Right lobe of liver (tissue), 6 donors: Measurements from ENCODE around the gene PDLIM5. TPM values are rescaled to one million over a fixed set of nuclear protein-coding genes. Genes with fewer than 3 reads are reported as not detected.

Experiments used
- ATAC-seq, 4 donors: fragments of 200-7000 bp; cut with Tn5 transposase; one replicate each; pipeline ENCODE4 v1.9.1; 2020; ENCODE audit warnings: mild to moderate bottlenecking in 4 of 4, moderate library complexity in 4 of 4
- DNase-seq, 3 donors: peaks; one replicate each; pipeline ENCODE4 v3.0.0-alpha.2; 2020
- H3K27ac ChIP-seq, 3 donors: fragments of 200-600 bp; one replicate each; pipeline ENCODE4 v1.8.0; 2022
- H3K27me3 ChIP-seq, 2 donors: fragments of 200-600 bp; one replicate each; pipeline ENCODE4 v1.8.0; 2022
- H3K36me3 ChIP-seq, 4 donors: fragments of 200-600 bp; sonication (generic) in 1 of 4; one replicate each; pipeline versions ENCODE4 v1.5.1 to v1.8.0; 2017 to 2022; ENCODE audit warnings: control low read depth in 1 of 4
- H3K4me1 ChIP-seq, 4 donors: fragments of 200-600 bp; sonication (generic) in 1 of 4; one replicate each; pipeline versions ENCODE4 v1.5.1 to v1.8.0; 2017 to 2022; ENCODE audit warnings: control low read depth in 1 of 4
- H3K4me3 ChIP-seq, 3 donors: fragments of 200-600 bp; one replicate each; pipeline ENCODE4 v1.8.0; 2022
- H3K9me3 ChIP-seq, 4 donors: fragments of 200-600 bp; sonication (generic) in 1 of 4; one replicate each; pipeline versions ENCODE4 v1.5.1 to v1.8.0; 2017 to 2022; ENCODE audit warnings: control low read depth in 1 of 4
- CTCF ChIP-seq, 4 donors: fragments of 200-600 bp in 3 of 4; fragments of 450-650 bp in 1 of 4; IDR thresholded peaks; one replicate each; pipeline versions ENCODE4 v1.5.1 to v1.8.0; 2016 to 2022; ENCODE audit warnings: antibody characterized with exemption in 4 of 4, mild to moderate bottlenecking in 2 of 4
- POLR2A ChIP-seq: fragments of 450-650 bp; IDR thresholded peaks from one replicate; pipeline ENCODE4 v1.6.1; 2017; ENCODE audit warnings: antibody characterized with exemption, mild to moderate bottlenecking
- WGBS: methylation state at CpG from one replicate; pipeline ENCODE4 v1.1.6; 2018; ENCODE audit warnings: low coverage, low lambda C conversion rate; ENCODE audit not compliant: insufficient coverage; ENCODE audit errors: missing lambda C conversion rate; 5-methylcytosine and 5-hydroxymethylcytosine counted together
- intact Hi-C, 2 donors: fragments of 100-400 bp; cut with DNase I; formaldehyde crosslinking; loops; one replicate each; pipeline versions ENCODE4 v1.11.2 to v1.14.1; 2022
- total RNA-seq, 6 experiments: library from RNA; depleted of rRNA in 2 of 6; stranded (reverse); fragments of >200 nt in 2 of 6; fragmentation: NEBNext Ultra II Directional in 3 of 6; extraction: Animal tissue kit (Norgen Biotek cat#: 25700) in 3 of 6; gene quantifications; one replicate each; pipeline versions ENCODE4 v1.1.0 to v1.2.4, GENCODE V29; 2016 to 2023
- donor health status: DM: no; HTN: yes; CAD: no.
- donor health status: DM: no; HTN: no; CAD: no.
- donor health status: DM: no; HTN: no; CAD: no.
- donor health status: DM: no; HTN: yes; CAD: no.
- donor health status: DM: no; HTN: yes; CAD: no.

PDLIM5 gene
- total RNA-seq, 6 experiments from 2014 or later = 71.9 to 135 (median 101) TPM

- no peak for DNase-seq
- Histone ChIP-seq H3K27ac (no peak overlapping the region), H3K36me3 (no peaks in the 10 kb centered on the region), H3K4me1 (peaks cover 0 to 9% (median 0%) of the 10 kb centered on the region in 4 donors), H3K27me3 (no peaks in the 10 kb centered on the region), H3K9me3 (no peaks in the 10 kb centered on the region), H3K4me3 (no peak overlapping the region)
- ATAC-seq = no peak
- intact Hi-C loops = no loop called here
- TF ChIP-seq POLR2A (no peak), CTCF (IDR thresholded peaks at IDR 0.05) (no peak)
- WGBS = 69% methylated on average over 3 of the region's 3 CpGs
Measured at GRCh38 chr4:94447754-94448411, 3.9 kb upstream of the PDLIM5 start.

GRCh38 chr4:94448815-94449375 is 2.8 kb upstream of the PDLIM5 start:
- intact Hi-C loops = no loop called here
- TF ChIP-seq CTCF (IDR thresholded peaks at IDR 0.05) (no peak), POLR2A (no peak)
- 32% methylated on average over 3 of the region's 3 CpGs for WGBS

DNA sequence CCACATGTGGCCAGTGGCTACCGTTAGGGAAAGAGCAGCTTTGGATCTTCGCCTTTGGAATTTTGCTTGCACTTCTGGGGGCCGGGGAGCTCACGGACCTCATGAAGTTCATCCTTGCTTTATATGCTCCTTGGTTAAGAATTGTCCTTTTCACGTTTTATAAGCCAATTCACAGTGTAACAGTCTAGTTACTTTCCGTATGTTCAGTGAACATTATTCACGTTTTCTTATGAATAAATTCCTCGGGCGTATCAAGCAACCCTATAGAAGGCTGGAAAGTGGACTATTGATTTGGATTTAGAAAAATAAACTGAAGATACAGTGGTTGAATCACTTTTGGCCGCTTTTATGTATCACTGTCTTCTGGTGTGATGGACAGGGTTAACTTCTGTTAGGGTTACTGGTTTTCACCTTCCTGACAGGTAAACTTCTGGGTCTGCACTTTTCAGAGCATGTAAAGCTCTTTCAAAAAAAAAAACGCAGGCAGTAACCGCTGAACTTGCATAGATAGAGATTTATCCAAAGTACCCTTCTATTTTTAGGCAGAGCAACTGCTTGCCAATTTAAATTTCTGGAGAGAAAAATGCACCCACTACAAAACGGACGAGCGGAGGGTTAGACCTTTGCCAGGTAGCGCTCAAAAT is 569 bp upstream of the PDLIM5 start:
- WGBS = 3% methylated on average over 16 of the region's 16 CpGs
- ATAC-seq = no peak
- peak overlapping the region; percentile 93 to 99 (median 97) for H3K27ac ChIP-seq

More at GRCh38 chr4:94448815-94449375, 2.8 kb upstream of the PDLIM5 start:
- no peak overlapping the region for H3K27ac ChIP-seq
- no peaks in the 10 kb centered on the region for H3K36me3 ChIP-seq
- H3K27me3 ChIP-seq = no peaks in the 10 kb centered on the region
- H3K4me1 ChIP-seq = peaks cover 0 to 9% (median 0%) of the 10 kb centered on the region in 4 donors
- no peak for ATAC-seq
- H3K9me3 ChIP-seq = no peaks in the 10 kb centered on the region
- no peak overlapping the region for H3K4me3 ChIP-seq
- DNase-seq = no peak

More for the DNA sequence above, 569 bp upstream of the PDLIM5 start:
- intact Hi-C loops = no loop called here
- H3K36me3 ChIP-seq = peaks cover 0 to 8% (median 0%) of the 10 kb centered on the region in 4 donors
- H3K27me3 ChIP-seq = no peaks in the 10 kb centered on the region
- peaks cover 0 to 18% (median 4%) of the 10 kb centered on the region in 4 donors for H3K4me1 ChIP-seq
- no peak for DNase-seq
- TF ChIP-seq CTCF (IDR thresholded peaks at IDR 0.05) (no peak), POLR2A (no peak)
- no peaks in the 10 kb centered on the region for H3K9me3 ChIP-seq
- peak overlapping the region; percentile 76 to 96 (median 93) for H3K4me3 ChIP-seq
